Mesenchymal stem cell (in vitro differentiated cells and primary cell): Measurements from ENCODE around the gene NR5A2.

Experiments
- DNase-seq: peaks from one replicate; pipeline ENCODE4 v3.0.0-alpha.2; 2013
- H2AFZ ChIP-seq: one replicate; pipeline ENCODE4 v1.6.1; 2013; ENCODE audit warnings: low read depth, mild to moderate bottlenecking, control low read depth, inconsistent platforms, low read length, moderate library complexity
- H2AK5ac ChIP-seq: 2 replicates; pipeline ENCODE4 v1.6.1; 2013; ENCODE audit warnings: low read length, moderate library complexity, mild to moderate bottlenecking, inconsistent platforms; ENCODE audit not compliant: severe bottlenecking
- H2BK120ac ChIP-seq: one replicate; pipeline ENCODE4 v1.6.1; 2013; ENCODE audit warnings: low read depth, mild to moderate bottlenecking, inconsistent platforms, low read length, moderate library complexity
- H2BK12ac ChIP-seq, 2 experiments: one replicate each; pipeline ENCODE4 v1.6.1; 2013; ENCODE audit warnings: inconsistent platforms in 2 of 2, low read length in 2 of 2, mild to moderate bottlenecking in 2 of 2, moderate library complexity in 2 of 2, control low read depth in 1 of 2
- H2BK15ac ChIP-seq: one replicate; pipeline ENCODE4 v1.6.1; 2013; ENCODE audit warnings: mild to moderate bottlenecking, low read depth, inconsistent platforms; ENCODE audit not compliant: poor library complexity, severe bottlenecking
- H2BK5ac ChIP-seq: 2 replicates; pipeline ENCODE4 v1.6.1; 2013; ENCODE audit warnings: low read depth, mild to moderate bottlenecking, low read length, control low read depth, inconsistent platforms; ENCODE audit not compliant: poor library complexity, severe bottlenecking
- H3K14ac ChIP-seq, 2 experiments: one replicate each; pipeline ENCODE4 v1.6.1; 2013; ENCODE audit warnings: inconsistent platforms in 2 of 2, low read length in 2 of 2, control low read depth in 1 of 2, mild to moderate bottlenecking in 1 of 2, moderate library complexity in 1 of 2
- H3K18ac ChIP-seq, 2 experiments: one replicate each; pipeline ENCODE4 v1.6.1; 2013; ENCODE audit warnings: inconsistent platforms in 2 of 2, low read length in 2 of 2, control low read depth in 1 of 2, low read depth in 1 of 2, mild to moderate bottlenecking in 1 of 2
- H3K23ac ChIP-seq, 2 experiments: one replicate each; pipeline ENCODE4 v1.6.1; 2013; ENCODE audit warnings: inconsistent platforms in 2 of 2, low read length in 2 of 2, mild to moderate bottlenecking in 2 of 2, moderate library complexity in 2 of 2, control low read depth in 1 of 2
- H3K27ac ChIP-seq: 2 replicates; pipeline ENCODE4 v1.5.1; 2013; ENCODE audit warnings: mild to moderate bottlenecking, moderate library complexity, low read length, control low read depth, inconsistent platforms; ENCODE audit not compliant: poor library complexity, severe bottlenecking
- H3K27me3 ChIP-seq, 2 experiments: 2 replicates each; pipeline versions ENCODE4 v1.6.1 to v1.7.0; 2013; ENCODE audit warnings: low read length in 2 of 2, mild to moderate bottlenecking in 2 of 2, moderate library complexity in 2 of 2, control low read depth in 1 of 2, inconsistent platforms in 1 of 2; ENCODE audit not compliant: control insufficient read depth in 1 of 2, insufficient read depth in 1 of 2
- H3K36me3 ChIP-seq, 2 experiments: 2 replicates each; pipeline versions ENCODE4 v1.6.1 to v1.7.0; 2013; ENCODE audit warnings: low read length in 2 of 2, control low read depth in 1 of 2, inconsistent platforms in 1 of 2, low read depth in 1 of 2, mild to moderate bottlenecking in 1 of 2; ENCODE audit not compliant: insufficient read depth in 2 of 2, control insufficient read depth in 1 of 2
- H3K4ac ChIP-seq, 2 experiments: one replicate each; pipeline ENCODE4 v1.6.1; 2013; ENCODE audit warnings: inconsistent platforms in 2 of 2, low read length in 2 of 2, mild to moderate bottlenecking in 2 of 2, moderate library complexity in 2 of 2, control low read depth in 1 of 2, low read depth in 1 of 2
- H3K4me1 ChIP-seq: 2 replicates; pipeline ENCODE4 v1.6.1; 2013; ENCODE audit warnings: low read depth, low read length, control low read depth; ENCODE audit not compliant: control insufficient read depth, insufficient read depth
- H3K4me2 ChIP-seq: 2 replicates; pipeline ENCODE4 v1.6.1; 2013; ENCODE audit warnings: low read length, mild to moderate bottlenecking, inconsistent platforms; ENCODE audit not compliant: poor library complexity, severe bottlenecking
- H3K4me3 ChIP-seq, 2 experiments: 2 replicates each; pipeline versions ENCODE4 v1.5.1 to v1.7.0; 2013; ENCODE audit warnings: low read length in 2 of 2, mild to moderate bottlenecking in 2 of 2, control low read depth in 1 of 2, low read depth in 1 of 2; ENCODE audit not compliant: insufficient read depth in 1 of 2
- H3K79me1 ChIP-seq: replicated peaks from 2 replicates; pipeline ENCODE4 v1.6.1; 2013; ENCODE audit warnings: mild to moderate bottlenecking, control low read depth, low read length, inconsistent platforms; ENCODE audit not compliant: poor library complexity, severe bottlenecking
- H3K9ac ChIP-seq: 2 replicates; pipeline ENCODE4 v1.7.0; 2013; ENCODE audit warnings: mild to moderate bottlenecking, low read length, moderate library complexity
- H3K9me3 ChIP-seq: 2 replicates; pipeline ENCODE4 v1.7.0; 2013; ENCODE audit warnings: mild to moderate bottlenecking, low read length; ENCODE audit not compliant: control insufficient read depth
- H4K8ac ChIP-seq: one replicate; pipeline ENCODE4 v1.6.1; 2013; ENCODE audit warnings: inconsistent platforms, mild to moderate bottlenecking, low read length, moderate library complexity
- H4K91ac ChIP-seq: one replicate; pipeline ENCODE4 v1.6.1; 2013; ENCODE audit warnings: mild to moderate bottlenecking, low read length, inconsistent platforms
- WGBS: methylation state at CpG from one replicate; pipeline ENCODE4 v1.1.7; 2013; ENCODE audit warnings: mixed read lengths; 5-methylcytosine and 5-hydroxymethylcytosine counted together

Gene NR5A2

GRCh38 chr1:200172311-200172710, 144.8 kb downstream of the NR5A2 start:
- Histone ChIP-seq H3K23ac (no peak overlapping the region), H3K4ac (no peak overlapping the region), H2BK15ac (no peak overlapping the region), H3K79me1 (no peaks in the 10 kb centered on the region), H3K18ac (no peak overlapping the region), H3K9me3 (no peaks in the 10 kb centered on the region), H3K36me3 (no peaks in the 10 kb centered on the region), H2BK120ac (no peak overlapping the region), H2AK5ac (no peak overlapping the region), H3K14ac (no peak overlapping the region), H4K91ac (no peak overlapping the region), H3K4me2 (no peak overlapping the region), H3K9ac (no peak overlapping the region), H4K8ac (no peak overlapping the region), H3K27ac (no peak overlapping the region), H3K4me3 (no peak overlapping the region), H2BK12ac (no peak overlapping the region), H2BK5ac (no peak overlapping the region), H3K27me3 (no peaks in the 10 kb centered on the region), H3K4me1 (no peaks in the 10 kb centered on the region), H2AFZ (no peak overlapping the region)
- WGBS, result no CpG with 5 or more reads among the region's 4 CpGs
- peak; percentile 52 for DNase-seq

GRCh38 chr1:200173097-200173618, 145.6 kb downstream of the NR5A2 start:
- no peak overlapping the region for H4K91ac ChIP-seq
- no peak overlapping the region for H3K23ac ChIP-seq
- no peak overlapping the region for H3K4me2 ChIP-seq
- H3K9ac ChIP-seq, result no peak overlapping the region
- H2BK12ac ChIP-seq, result no peak overlapping the region
- no peak overlapping the region for H2BK15ac ChIP-seq
- no peaks in the 10 kb centered on the region for H3K27me3 ChIP-seq
- H3K27ac ChIP-seq, result no peak overlapping the region
- H3K9me3 ChIP-seq, result no peaks in the 10 kb centered on the region
- 13% methylated on average over 1 of the region's 2 CpGs for WGBS
- H3K18ac ChIP-seq, result no peak overlapping the region
- no peak overlapping the region for H2BK5ac ChIP-seq
- H3K4me1 ChIP-seq, result no peaks in the 10 kb centered on the region
- H2AK5ac ChIP-seq, result no peak overlapping the region
- H3K36me3 ChIP-seq, result no peaks in the 10 kb centered on the region
- H3K4me3 ChIP-seq, result no peak overlapping the region
- no peak overlapping the region for H4K8ac ChIP-seq
- H3K79me1 ChIP-seq, result no peaks in the 10 kb centered on the region
- no peak overlapping the region for H2BK120ac ChIP-seq
- no peak overlapping the region for H2AFZ ChIP-seq
- no peak overlapping the region for H3K14ac ChIP-seq
- H3K4ac ChIP-seq, result no peak overlapping the region
- DNase-seq, result no peak

- Histone ChIP-seq H4K91ac (no peak overlapping the region), H3K9me3 (no peaks in the 10 kb centered on the region), H3K4me1 (peaks cover under 1% of the 10 kb centered on the region), H3K9ac (no peak overlapping the region), H3K27ac (no peak overlapping the region), H2BK5ac (no peak overlapping the region), H3K14ac (no peak overlapping the region), H3K36me3 (no peaks in the 10 kb centered on the region), H3K27me3 (no peaks in the 10 kb centered on the region), H3K4me3 (no peak overlapping the region), H3K4ac (no peak overlapping the region), H2BK15ac (no peak overlapping the region), H2AFZ (no peak overlapping the region), H2AK5ac (no peak overlapping the region), H3K4me2 (no peak overlapping the region), H3K79me1 (no peaks in the 10 kb centered on the region), H4K8ac (no peak overlapping the region), H3K23ac (no peak overlapping the region), H2BK12ac (no peak overlapping the region), H3K18ac (no peak overlapping the region), H2BK120ac (no peak overlapping the region)
- DNase-seq, result no peak
- WGBS, result 96% methylated on average over 3 of the region's 5 CpGs
These were observed 147.2 kb downstream of the NR5A2 start for GRCh38 chr1:200174525-200175295.

- H4K8ac ChIP-seq, result no peak overlapping the region
- no peak overlapping the region for H2AK5ac ChIP-seq
- H3K79me1 ChIP-seq, result no peaks in the 10 kb centered on the region
- H2BK15ac ChIP-seq, result no peak overlapping the region
- H3K9ac ChIP-seq, result no peak overlapping the region
- 87% methylated on average over 7 of the region's 7 CpGs for WGBS
- H4K91ac ChIP-seq, result no peak overlapping the region
- H3K9me3 ChIP-seq, result no peaks in the 10 kb centered on the region
- no peak overlapping the region for H3K4me2 ChIP-seq
- no peaks in the 10 kb centered on the region for H3K27me3 ChIP-seq
- no peak overlapping the region for H3K23ac ChIP-seq
- H3K36me3 ChIP-seq, result no peaks in the 10 kb centered on the region
- no peak overlapping the region for H2BK120ac ChIP-seq
- H3K4me3 ChIP-seq, result no peak overlapping the region
- DNase-seq, result no peak
- no peak overlapping the region for H3K4ac ChIP-seq
- H3K18ac ChIP-seq, result no peak overlapping the region
- peaks cover 4% of the 10 kb centered on the region for H3K4me1 ChIP-seq
- H2BK5ac ChIP-seq, result no peak overlapping the region
- H3K27ac ChIP-seq, result no peak overlapping the region
- no peak overlapping the region for H3K14ac ChIP-seq
- no peak overlapping the region for H2BK12ac ChIP-seq
- H2AFZ ChIP-seq, result no peak overlapping the region
These were observed 148.7 kb downstream of the NR5A2 start for GRCh38 chr1:200176181-200176580.
